IMR-90 (cell line): ENCODE measurements around the gene ABI3BP. TPM values are rescaled to one million over a fixed set of nuclear protein-coding genes. Genes with fewer than 3 reads are reported as not detected.

Experiments used
- ATAC-seq: fragments of 200-7000 bp; cut with Tn5 transposase; 2 replicates; pipeline ENCODE4 v1.9.1; 2020; ENCODE audit warnings: low read depth, mild to moderate bottlenecking, moderate library complexity
- BruUV-seq: library from RNA; stranded (reverse); fragments of 400-500 nt; replicated peaks from 2 replicates; lab custom pipeline; 2021; lab: Mats Ljungman, UMichigan
- CTCF ChIA-PET: fragments of 300-600 bp; formaldehyde crosslinking; extraction: SDS; loops from one replicate; lab custom pipeline; 2021; ENCODE audit warnings: antibody characterized with exemption; lab: Yijun Ruan, JAX
- POLR2A ChIA-PET: fragments of 300-600 bp; sonication (Branson Sonifier 250); formaldehyde crosslinking; loops from one replicate; lab custom pipeline; 2022; ENCODE audit warnings: antibody characterized with exemption; ENCODE audit not compliant: unreplicated experiment; lab: Charles Lee
- DNase-seq: peaks from one replicate; pipeline ENCODE4 v3.0.0; 2013
- H2AFZ ChIP-seq: replicated peaks from 2 replicates; pipeline ENCODE3; 2013; ENCODE audit warnings: low read length, mild to moderate bottlenecking; ENCODE audit not compliant: poor library complexity
- H2AK5ac ChIP-seq: 2 replicates; pipeline ENCODE4 v1.6.1; 2013; ENCODE audit warnings: low read depth, low read length, inconsistent platforms
- H2AK9ac ChIP-seq: replicated peaks from 2 replicates; pipeline ENCODE3; 2013; ENCODE audit warnings: mild to moderate bottlenecking, low read depth, low read length, moderate library complexity; ENCODE audit not compliant: poor library complexity
- H2BK120ac ChIP-seq: 2 replicates; pipeline ENCODE4 v1.6.1; 2013; ENCODE audit warnings: low read depth, low read length, inconsistent platforms
- H2BK15ac ChIP-seq: 3 replicates; pipeline ENCODE4 v1.6.1; 2013; ENCODE audit warnings: low read depth, low read length, inconsistent platforms
- H2BK20ac ChIP-seq: 2 replicates; pipeline ENCODE4 v1.6.1; 2013; ENCODE audit warnings: low read depth, mild to moderate bottlenecking, inconsistent platforms, low read length, moderate library complexity
- H2BK5ac ChIP-seq: 2 replicates; pipeline ENCODE4 v1.6.1; 2013; ENCODE audit warnings: mild to moderate bottlenecking, low read depth, low read length, inconsistent platforms; ENCODE audit not compliant: poor library complexity, severe bottlenecking
- H3K14ac ChIP-seq: replicated peaks from 2 replicates; pipeline ENCODE4 v1.6.1; 2013; ENCODE audit warnings: low read depth, low read length, inconsistent platforms
- H3K18ac ChIP-seq: 2 replicates; pipeline ENCODE4 v1.6.1; 2013; ENCODE audit warnings: low read depth, low read length, control low read depth
- H3K23ac ChIP-seq: 2 replicates; pipeline ENCODE4 v1.6.1; 2013; ENCODE audit warnings: low read depth, low read length, inconsistent platforms
- H3K27ac ChIP-seq: 2 replicates; pipeline ENCODE4 v1.5.1; 2013; ENCODE audit warnings: mild to moderate bottlenecking, control low read depth, low read length; ENCODE audit not compliant: insufficient read depth
- H3K27me3 ChIP-seq: 2 replicates; pipeline ENCODE4 v1.6.1; 2013; ENCODE audit warnings: low read length; ENCODE audit not compliant: control insufficient read depth, insufficient read depth
- H3K36me3 ChIP-seq: 2 replicates; pipeline ENCODE4 v1.6.1; 2013; ENCODE audit warnings: low read length, mixed read lengths; ENCODE audit not compliant: control insufficient read depth, insufficient read depth
- H3K4ac ChIP-seq: 2 replicates; pipeline ENCODE4 v1.6.1; 2013; ENCODE audit warnings: low read depth, low read length, inconsistent platforms
- H3K4me1 ChIP-seq: 2 replicates; pipeline ENCODE4 v1.6.1; 2013; ENCODE audit warnings: low read length, mixed read lengths; ENCODE audit not compliant: control insufficient read depth, insufficient read depth
- H3K4me2 ChIP-seq: 2 replicates; pipeline ENCODE4 v1.6.1; 2013; ENCODE audit warnings: low read depth, mild to moderate bottlenecking, control low read depth, low read length, moderate library complexity
- H3K4me3 ChIP-seq: 2 replicates; pipeline ENCODE4 v1.5.1; 2013; ENCODE audit warnings: low read depth, mild to moderate bottlenecking, control low read depth, low read length, moderate library complexity; ENCODE audit not compliant: insufficient read depth
- H3K56ac ChIP-seq: 2 replicates; pipeline ENCODE4 v1.6.1; 2013; ENCODE audit warnings: low read length, inconsistent platforms; ENCODE audit not compliant: insufficient read depth; ENCODE audit errors: extremely low read depth
- H3K79me1 ChIP-seq, 2 experiments: 2 replicates each; pipeline ENCODE4 v1.6.1; 2013; ENCODE audit warnings: low read length in 2 of 2, inconsistent platforms in 1 of 2, low read depth in 1 of 2
- H3K9ac ChIP-seq: 2 replicates; pipeline ENCODE4 v1.6.1; 2013; ENCODE audit warnings: low read depth, low read length, control low read depth
- H3K9me1 ChIP-seq: 2 replicates; pipeline ENCODE4 v1.6.1; 2013; ENCODE audit warnings: low read length, inconsistent platforms; ENCODE audit not compliant: insufficient read depth
- H3K9me3 ChIP-seq: 2 replicates; pipeline ENCODE4 v1.6.1; 2013; ENCODE audit warnings: low read length; ENCODE audit not compliant: control insufficient read depth, insufficient read depth
- H4K20me1 ChIP-seq: 2 replicates; pipeline ENCODE4 v1.6.1; 2013; ENCODE audit warnings: low read length, inconsistent platforms; ENCODE audit not compliant: insufficient read depth
- H4K5ac ChIP-seq: 2 replicates; pipeline ENCODE4 v1.6.1; 2013; ENCODE audit warnings: mild to moderate bottlenecking, low read depth, low read length, control low read depth
- H4K8ac ChIP-seq, 2 experiments: 2 replicates each; pipeline ENCODE4 v1.6.1; 2013; ENCODE audit warnings: low read depth in 2 of 2, low read length in 2 of 2, control low read depth in 1 of 2, inconsistent platforms in 1 of 2
- H4K91ac ChIP-seq: 2 replicates; pipeline ENCODE4 v1.6.1; 2013; ENCODE audit warnings: low read depth, low read length, inconsistent platforms; ENCODE audit not compliant: insufficient read depth
- BHLHE40 ChIP-seq: fragments of 150-350 bp; IDR thresholded peaks from 2 replicates; pipeline ENCODE4 v1.6.1; 2016; ENCODE audit warnings: mild to moderate bottlenecking, low read depth, low read length
- CHD1 ChIP-seq: IDR thresholded peaks from 2 replicates; pipeline ENCODE4 v1.6.1; 2012; ENCODE audit warnings: low read depth, low read length, improper control_type of control experiment
- ELK1 ChIP-seq: fragments of 150-350 bp; IDR thresholded peaks from 2 replicates; pipeline ENCODE4 v1.6.1; 2016; ENCODE audit warnings: low read depth, mild to moderate bottlenecking, low read length, moderate library complexity, borderline replicate concordance
- FOS ChIP-seq: fragments of 150-350 bp; IDR thresholded peaks from 2 replicates; pipeline ENCODE4 v1.6.1; 2016; ENCODE audit warnings: low read depth, low read length
- MAFK ChIP-seq: IDR thresholded peaks from 2 replicates; pipeline ENCODE4 v1.6.1; 2012; ENCODE audit warnings: low read depth, low read length, improper control_type of control experiment
- MAZ ChIP-seq: IDR thresholded peaks from 2 replicates; pipeline ENCODE4 v1.6.1; 2012; ENCODE audit warnings: low read depth, mild to moderate bottlenecking, low read length, improper control_type of control experiment, moderate library complexity, borderline replicate concordance
- MXI1 ChIP-seq: IDR thresholded peaks from 2 replicates; pipeline ENCODE4 v1.6.1; 2012; ENCODE audit warnings: low read depth, mild to moderate bottlenecking, low read length, moderate library complexity, borderline replicate concordance
- NFE2L2 ChIP-seq: fragments of 150-350 bp; IDR thresholded peaks from 2 replicates; pipeline ENCODE4 v1.6.1; 2016; ENCODE audit warnings: low read depth, mild to moderate bottlenecking, low read length
- POLR2A ChIP-seq: IDR thresholded peaks from 2 replicates; pipeline ENCODE4 v1.6.1; 2012; ENCODE audit warnings: mild to moderate bottlenecking, low read depth, low read length
- RAD21 ChIP-seq: IDR thresholded peaks from 2 replicates; pipeline ENCODE4 v1.6.1; 2012; ENCODE audit warnings: low read length, improper control_type of control experiment
- RFX5 ChIP-seq: IDR thresholded peaks from 2 replicates; pipeline ENCODE4 v1.8.0; 2012; ENCODE audit warnings: low read depth, mild to moderate bottlenecking, low read length, moderate library complexity
- SMC3 ChIP-seq: fragments of 150-350 bp; IDR thresholded peaks from 2 replicates; pipeline ENCODE4 v1.6.1; 2016; ENCODE audit warnings: low read depth, mild to moderate bottlenecking, antibody characterized with exemption, low read length, moderate library complexity
- WGBS, 2 experiments: methylation state at CpG; one replicate each; pipeline versions ENCODE4 v1.1.5 to v1.1.7; 2013; ENCODE audit warnings: missing lambda C conversion rate in 2 of 2; ENCODE audit not compliant: insufficient read length in 1 of 2; ENCODE audit errors: extremely low coverage in 2 of 2; 5-methylcytosine and 5-hydroxymethylcytosine counted together
- dilution Hi-C: fragments of 300-500 bp; cut with HindIII; formaldehyde crosslinking; loops from one replicate; pipeline ENCODE4 v1.14.3; 2018; ENCODE audit warnings: low sequenced_read_pairs; ENCODE audit not compliant: unreplicated experiment
- in situ Hi-C: fragments of 300-500 bp; cut with MboI; formaldehyde crosslinking; loops from 3 replicates; pipeline ENCODE4 v1.14.3; 2019; ENCODE audit warnings: low sequenced_read_pairs, inconsistent platforms, mixed read lengths
- intact Hi-C: fragments of 100-400 bp; cut with micrococcal nuclease; formaldehyde crosslinking; loops from 2 replicates; pipeline ENCODE4 v1.10.0; 2022
- polyA plus RNA-seq, 3 experiments: library from polyadenylated mRNA; depleted of rRNA; stranded (reverse); fragments of >200 nt; gene quantifications; 2 replicates each; pipeline ENCODE4 v1.2.3, GENCODE V29; 2012; ENCODE audit warnings: low replicate concordance in 1 of 3
- total RNA-seq: library from RNA; depleted of rRNA; stranded (reverse); fragments of >200 nt; gene quantifications from 2 replicates; pipeline ENCODE4 v1.2.3, GENCODE V29; 2012
- TF ChIP-seq, protein P1 (sequence below): conservative IDR thresholded peaks from 2 replicates; pipeline ENCODE4 v1.5.1; 2012; ENCODE audit warnings: mild to moderate bottlenecking, low read depth, low read length, improper control_type of control experiment

ABI3BP gene
- total and polyA plus RNA-seq, 2 of the 4 experiments (the other 2 are of a cell fraction), result 3.0 to 26.7 TPM

GRCh38 chr3:100838157-100838556 is 155.1 kb downstream of the ABI3BP start:
- Histone ChIP-seq H3K18ac (no peak overlapping the region), H3K56ac (no peak overlapping the region), H2BK15ac (no peak overlapping the region), H3K27me3 (no peaks in the 10 kb centered on the region), H3K14ac (no peak overlapping the region), H3K9me3 (no peaks in the 10 kb centered on the region), H2BK5ac (no peak overlapping the region), H3K79me1 (no peaks in the 10 kb centered on the region), H3K4ac (no peak overlapping the region), H2AFZ (no peak overlapping the region), H3K9ac (no peak overlapping the region), H2BK120ac (no peak overlapping the region), H3K36me3 (no peaks in the 10 kb centered on the region), H4K20me1 (no peaks in the 10 kb centered on the region), H3K4me2 (no peak overlapping the region), H4K5ac (no peak overlapping the region), H2AK9ac (no peak overlapping the region), H2AK5ac (no peak overlapping the region), H3K4me3 (no peak overlapping the region), H3K9me1 (no peaks in the 10 kb centered on the region; the same call in 1 of the 2 replicates), H2BK20ac (no peak overlapping the region), H4K8ac (no peak overlapping the region), H4K91ac (no peak overlapping the region), H3K23ac (no peak overlapping the region), H3K4me1 (no peaks in the 10 kb centered on the region), H3K27ac (no peak overlapping the region)
- ChIA-PET POLR2A (no interaction called here), CTCF (no interaction called here)
- TF ChIP-seq POLR2A (no peak), FOS (no peak), BHLHE40 (no peak), MXI1 (no peak), MAZ (no peak), CHD1 (no peak), RAD21 (no peak), ELK1 (no peak), NFE2L2 (no peak), MAFK (no peak), SMC3 (no peak), RFX5 (no peak)
- TF ChIP-seq, protein P1, sequence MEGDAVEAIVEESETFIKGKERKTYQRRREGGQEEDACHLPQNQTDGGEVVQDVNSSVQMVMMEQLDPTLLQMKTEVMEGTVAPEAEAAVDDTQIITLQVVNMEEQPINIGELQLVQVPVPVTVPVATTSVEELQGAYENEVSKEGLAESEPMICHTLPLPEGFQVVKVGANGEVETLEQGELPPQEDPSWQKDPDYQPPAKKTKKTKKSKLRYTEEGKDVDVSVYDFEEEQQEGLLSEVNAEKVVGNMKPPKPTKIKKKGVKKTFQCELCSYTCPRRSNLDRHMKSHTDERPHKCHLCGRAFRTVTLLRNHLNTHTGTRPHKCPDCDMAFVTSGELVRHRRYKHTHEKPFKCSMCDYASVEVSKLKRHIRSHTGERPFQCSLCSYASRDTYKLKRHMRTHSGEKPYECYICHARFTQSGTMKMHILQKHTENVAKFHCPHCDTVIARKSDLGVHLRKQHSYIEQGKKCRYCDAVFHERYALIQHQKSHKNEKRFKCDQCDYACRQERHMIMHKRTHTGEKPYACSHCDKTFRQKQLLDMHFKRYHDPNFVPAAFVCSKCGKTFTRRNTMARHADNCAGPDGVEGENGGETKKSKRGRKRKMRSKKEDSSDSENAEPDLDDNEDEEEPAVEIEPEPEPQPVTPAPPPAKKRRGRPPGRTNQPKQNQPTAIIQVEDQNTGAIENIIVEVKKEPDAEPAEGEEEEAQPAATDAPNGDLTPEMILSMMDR, result no peak
- no peak for ATAC-seq
- intact Hi-C loops, result no loop called here
- in situ Hi-C loops, result no loop called here
- WGBS, 2 experiments, result no CpG with 5 or more reads among the region's 2 CpGs
- DNase-seq, result no peak
- dilution Hi-C loops, result no loop called here
- BruUV-seq, result no TSS peak
